WI38 (cell line): ENCODE data around the gene PARD3.

Experiments
- H3K4me3 ChIP-seq: 2 replicates; pipeline ENCODE4 v1.5.1; 2011; ENCODE audit warnings: low read depth, mild to moderate bottlenecking, control low read depth, low read length
- TF ChIP-seq, protein P1 (sequence below): IDR thresholded peaks from 2 replicates; pipeline ENCODE4 v1.5.1; 2012; ENCODE audit warnings: low read depth, mild to moderate bottlenecking, control low read depth, low read length

Gene PARD3

DNA sequence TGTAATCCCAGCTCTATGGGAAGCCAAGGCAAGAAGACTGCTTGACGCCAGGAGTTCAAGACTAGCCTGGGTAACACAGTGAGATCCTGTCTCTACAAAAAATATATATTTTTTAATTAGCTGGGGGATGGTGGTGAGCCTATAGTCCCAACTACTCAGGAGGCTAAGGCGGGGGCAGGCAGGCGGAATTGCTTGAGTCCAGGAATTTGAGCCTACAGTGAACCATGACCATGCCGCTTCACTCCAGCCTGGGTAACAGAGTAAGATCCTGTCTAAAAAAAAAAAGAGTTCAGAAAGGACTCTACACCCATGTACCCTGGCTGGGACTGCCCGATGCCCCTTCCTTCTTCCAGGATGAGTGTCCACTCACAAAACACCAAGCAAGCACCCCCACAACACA, 648.7 kb downstream of the PARD3 start:
- TF ChIP-seq, protein P1, sequence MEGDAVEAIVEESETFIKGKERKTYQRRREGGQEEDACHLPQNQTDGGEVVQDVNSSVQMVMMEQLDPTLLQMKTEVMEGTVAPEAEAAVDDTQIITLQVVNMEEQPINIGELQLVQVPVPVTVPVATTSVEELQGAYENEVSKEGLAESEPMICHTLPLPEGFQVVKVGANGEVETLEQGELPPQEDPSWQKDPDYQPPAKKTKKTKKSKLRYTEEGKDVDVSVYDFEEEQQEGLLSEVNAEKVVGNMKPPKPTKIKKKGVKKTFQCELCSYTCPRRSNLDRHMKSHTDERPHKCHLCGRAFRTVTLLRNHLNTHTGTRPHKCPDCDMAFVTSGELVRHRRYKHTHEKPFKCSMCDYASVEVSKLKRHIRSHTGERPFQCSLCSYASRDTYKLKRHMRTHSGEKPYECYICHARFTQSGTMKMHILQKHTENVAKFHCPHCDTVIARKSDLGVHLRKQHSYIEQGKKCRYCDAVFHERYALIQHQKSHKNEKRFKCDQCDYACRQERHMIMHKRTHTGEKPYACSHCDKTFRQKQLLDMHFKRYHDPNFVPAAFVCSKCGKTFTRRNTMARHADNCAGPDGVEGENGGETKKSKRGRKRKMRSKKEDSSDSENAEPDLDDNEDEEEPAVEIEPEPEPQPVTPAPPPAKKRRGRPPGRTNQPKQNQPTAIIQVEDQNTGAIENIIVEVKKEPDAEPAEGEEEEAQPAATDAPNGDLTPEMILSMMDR: no peak
- no peak overlapping the region for H3K4me3 ChIP-seq

GRCh38 chr10:34164029-34164428, 651.1 kb downstream of the PARD3 start:
- H3K4me3 ChIP-seq: no peak overlapping the region
- TF ChIP-seq, protein P1: no peak

GRCh38 chr10:34163075-34163905, 651.8 kb downstream of the PARD3 start:
- H3K4me3 ChIP-seq: no peak overlapping the region
- TF ChIP-seq, protein P1: no peak

DNA sequence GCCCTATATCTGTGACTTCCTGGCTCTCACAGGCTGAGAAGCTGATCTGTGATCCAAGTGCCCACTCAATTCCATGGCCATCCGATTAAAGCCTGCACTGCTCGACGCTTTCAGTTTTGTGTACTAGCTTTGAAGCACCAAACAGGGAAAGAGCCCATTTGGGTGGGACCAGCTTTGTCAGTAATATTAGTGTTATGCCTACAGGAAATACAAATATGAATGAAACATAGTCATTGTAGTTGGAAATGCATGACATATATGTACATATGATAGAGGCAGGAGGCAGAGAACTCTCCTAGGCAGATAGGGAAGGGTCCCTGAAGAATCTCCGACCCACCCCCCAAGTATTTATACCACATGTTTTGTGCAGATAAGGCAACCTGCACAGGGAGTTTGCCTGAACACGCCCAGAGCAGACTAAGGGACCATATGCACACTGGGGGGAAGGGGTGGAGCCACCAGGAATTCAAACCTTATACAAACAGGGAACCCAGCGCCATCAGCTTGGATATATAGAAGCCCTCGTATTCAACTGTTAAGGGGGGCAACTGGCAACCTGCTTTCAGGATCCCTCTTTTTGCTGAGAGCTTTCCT, 653.2 kb downstream of the PARD3 start:
- TF ChIP-seq, protein P1: no peak
- no peak overlapping the region for H3K4me3 ChIP-seq

DNA sequence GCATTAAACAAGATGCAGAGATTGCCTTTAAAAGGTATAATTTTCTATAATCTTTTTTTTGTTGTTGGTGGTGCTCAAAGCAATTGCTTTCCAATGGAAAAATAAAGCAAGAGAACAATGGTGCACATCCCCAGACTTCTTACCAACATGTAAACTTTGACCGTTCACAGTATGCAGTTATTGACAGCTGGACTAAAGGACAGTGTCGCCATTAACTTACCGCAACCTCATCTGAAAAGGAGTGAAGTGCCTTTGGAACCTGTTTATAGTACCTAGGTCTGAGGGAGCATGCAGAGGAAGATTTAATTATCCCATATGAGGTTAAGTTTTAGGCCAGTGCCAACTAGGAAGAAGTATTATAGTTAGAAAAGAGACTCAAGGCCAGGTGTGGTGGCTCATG, 654.5 kb downstream of the PARD3 start:
- no peak overlapping the region for H3K4me3 ChIP-seq
- TF ChIP-seq, protein P1: no peak

- H3K4me3 ChIP-seq: no peak overlapping the region
- TF ChIP-seq, protein P1: no peak
Observed at GRCh38 chr10:34157501-34157900, 657.6 kb downstream of the PARD3 start.

- TF ChIP-seq, protein P1: peak; percentile 22; the same call in 1 of the 2 replicates
- no peak overlapping the region for H3K4me3 ChIP-seq
Observed at GRCh38 chr10:34156781-34157425, 658.2 kb downstream of the PARD3 start.
